ENCODE results near the gene SLC6A19.

SLC6A19 gene

GRCh38 chr5:1166370-1166769 is 35.0 kb upstream of the SLC6A19 start:
- no peak for DNase-seq (ENCODE audit: low read depth)

- no peak for DNase-seq (ENCODE audit: low read depth)
Observed at GRCh38 chr5:1167361-1167727, 34.1 kb upstream of the SLC6A19 start.

- peak; percentile 29 for DNase-seq (ENCODE audit: low read depth)
Observed at GRCh38 chr5:1167728-1168709, 33.4 kb upstream of the SLC6A19 start.

- DNase-seq (ENCODE audit: low read depth): no peak
Observed at GRCh38 chr5:1168796-1169195, 32.6 kb upstream of the SLC6A19 start.

- DNase-seq (ENCODE audit: low read depth): no peak
Observed at GRCh38 chr5:1169211-1170115, 31.9 kb upstream of the SLC6A19 start.

GRCh38 chr5:1171340-1171941 is 30.0 kb upstream of the SLC6A19 start:
- no peak for DNase-seq (ENCODE audit: low read depth)

GRCh38 chr5:1172007-1172581 is 29.3 kb upstream of the SLC6A19 start:
- no peak for DNase-seq (ENCODE audit: low read depth)

- DNase-seq (ENCODE audit: low read depth): no peak
Observed at GRCh38 chr5:1172670-1173404, 28.6 kb upstream of the SLC6A19 start.

- DNase-seq (ENCODE audit: low read depth): no peak
Observed at GRCh38 chr5:1173485-1174070, 27.8 kb upstream of the SLC6A19 start.

GRCh38 chr5:1174122-1174936 is 27.1 kb upstream of the SLC6A19 start:
- no peak for DNase-seq (ENCODE audit: low read depth)

GRCh38 chr5:1175015-1175414 is 26.4 kb upstream of the SLC6A19 start:
- DNase-seq (ENCODE audit: low read depth): no peak

- no peak for DNase-seq (ENCODE audit: low read depth)
Observed at GRCh38 chr5:1175801-1176472, 25.5 kb upstream of the SLC6A19 start.

GRCh38 chr5:1176473-1177391 is 24.7 kb upstream of the SLC6A19 start:
- DNase-seq (ENCODE audit: low read depth): no peak

GRCh38 chr5:1177826-1178528 is 23.4 kb upstream of the SLC6A19 start:
- no peak for DNase-seq (ENCODE audit: low read depth)

- no peak for DNase-seq (ENCODE audit: low read depth)
Observed at GRCh38 chr5:1178529-1179382, 22.6 kb upstream of the SLC6A19 start.

- no peak for DNase-seq (ENCODE audit: low read depth)
Observed at GRCh38 chr5:1179383-1179715, 22.0 kb upstream of the SLC6A19 start.

- DNase-seq (ENCODE audit: low read depth): no peak
Observed at GRCh38 chr5:1180096-1180495, 21.3 kb upstream of the SLC6A19 start.
